ENCODE results near the gene CHMP2A. TPM values are rescaled to one million over a fixed set of nuclear protein-coding genes. Genes with fewer than 3 reads are reported as not detected.

The CHMP2A gene
- total and polyA plus RNA-seq, 2 of the 13 experiments (the other 11 are each of a cell fraction or from before 2014, with no cell fraction given), result 49.7 to 55.0 TPM

GRCh38 chr19:58538257-58539168 lies 16.4 kb downstream of the CHMP2A start (continued):
- no peak for TF ChIP-seq THRA (CRISPR knock-in tag; IDR thresholded peaks at IDR 0.05; ENCODE audit: borderline replicate concordance)
- TF ChIP-seq MIER3 (CRISPR knock-in tag; IDR thresholded peaks at IDR 0.05; ENCODE audit: borderline replicate concordance), result no peak
- TF ChIP-seq NFYB (CRISPR knock-in tag; IDR thresholded peaks at IDR 0.05), result no peak
- no peak for TF ChIP-seq MXD1 (CRISPR knock-in tag; IDR thresholded peaks at IDR 0.05)
- TF ChIP-seq TFDP1 (CRISPR knock-in tag; IDR thresholded peaks at IDR 0.05; ENCODE audit: borderline replicate concordance), result peak; percentile 32; the same call in 1 of the 2 replicates
- peak; percentile 28; the same call in 1 of the 2 replicates for TF ChIP-seq KDM5B (CRISPR knock-in tag; IDR thresholded peaks at IDR 0.05; ENCODE audit: borderline replicate concordance)
- TF ChIP-seq ATRX (CRISPR knock-in tag; IDR thresholded peaks at IDR 0.05; ENCODE audit: borderline replicate concordance), result no peak
- TF ChIP-seq HMGA1 (CRISPR knock-in tag; conservative IDR thresholded peaks at IDR 0.05), result no peak
- TF ChIP-seq CSRNP1 (CRISPR knock-in tag; IDR thresholded peaks at IDR 0.05), result peak; percentile 43; the same call in 1 of the 2 replicates
- TF ChIP-seq SOX5 (CRISPR knock-in tag; IDR thresholded peaks at IDR 0.05; ENCODE audit: borderline replicate concordance), result peak; percentile 74; the same call in 1 of the 2 replicates
- TF ChIP-seq SMC3 (IDR thresholded peaks at IDR 0.05; ENCODE audit: low read length), result no peak
- TF ChIP-seq ZBTB2 (CRISPR knock-in tag; IDR thresholded peaks at IDR 0.05; ENCODE audit: low read depth), result no peak
- peak; percentile 63 for TF ChIP-seq RBFOX2 (IDR thresholded peaks at IDR 0.05; ENCODE audit: low read depth, low read length)
- no peak for TF ChIP-seq ZNF780A (CRISPR knock-in tag; IDR thresholded peaks at IDR 0.05)
- no peak for TF ChIP-seq EZH2 (conservative IDR thresholded peaks at IDR 0.05; ENCODE audit: low read depth, low read length)
- no peak for TF ChIP-seq DMTF1 (CRISPR knock-in tag; IDR thresholded peaks at IDR 0.05)
- no peak for TF ChIP-seq NR2F6 (IDR thresholded peaks at IDR 0.05)
- TF ChIP-seq NR2F6 (CRISPR knock-in tag; IDR thresholded peaks at IDR 0.05), result peak; percentile 57; the same call in 1 of the 2 replicates
- no peak for TF ChIP-seq IKZF5 (CRISPR knock-in tag; IDR thresholded peaks at IDR 0.05)
